ENCODE results near the gene UTP11. TPM values are rescaled to one million over a fixed set of nuclear protein-coding genes. Genes with fewer than 3 reads are reported as not detected.

Gene UTP11
- total RNA-seq, 1 experiment from 2014 or later = 48.1 TPM

- H3K27ac ChIP-seq (ENCODE audit: low read length) = no peak overlapping the region
- CTCF ChIA-PET = no interaction called here
- peak overlapping the region; percentile 78 for H3K4me2 ChIP-seq (ENCODE audit: low read length)
- peak overlapping the region; percentile 79 for H2AFZ ChIP-seq (ENCODE audit: low read length)
- ATAC-seq (no peak), DNase-seq (no peak)
- no peak overlapping the region; the same call in 1 of the 2 replicates for H3K4me3 ChIP-seq (ENCODE audit: low read length)
- H3K9ac ChIP-seq (ENCODE audit: low read length) = no peak overlapping the region
- peaks cover 15% of the 10 kb centered on the region; the same call in 1 of the 2 replicates for H3K79me2 ChIP-seq (ENCODE audit: low read length)
- intact Hi-C loops (cut with micrococcal nuclease) = no loop called here
- TF ChIP-seq EZH2phosphoT487 (IDR thresholded peaks at IDR 0.05; ENCODE audit: borderline replicate concordance, low read length) (no peak), EZH2 (IDR thresholded peaks at IDR 0.05; ENCODE audit: low read length, unreplicated experiment) (no peak), CTCF (conservative IDR thresholded peaks at IDR 0.05; ENCODE audit: low read depth, low read length) (no peak)
- POLR2A ChIA-PET (ENCODE audit: unreplicated experiment) = no interaction called here
- H3K36me3 ChIP-seq (ENCODE audit: low read depth, low read length) = no peaks in the 10 kb centered on the region
- H3F3A ChIP-seq (ENCODE audit: low read length, unreplicated experiment) = no peaks in the 10 kb centered on the region
- peaks cover 13% of the 10 kb centered on the region for H3K4me1 ChIP-seq (ENCODE audit: insufficient read depth, low read length)
- no peaks in the 10 kb centered on the region for H3K9me2 ChIP-seq (replicated peaks; ENCODE audit: low read length)
- H4K20me1 ChIP-seq (ENCODE audit: low read length) = no peaks in the 10 kb centered on the region
- no TSS peak for BruUV-seq (replicated peaks)
- H3K9me3 ChIP-seq (ENCODE audit: low read length) = no peaks in the 10 kb centered on the region
- no peaks in the 10 kb centered on the region for H3K27me3 ChIP-seq (ENCODE audit: low read length)
Observed at GRCh38 chr1:38006008-38006828, 6.3 kb upstream of the UTP11 start.

GRCh38 chr1:38009088-38009840, 3.3 kb upstream of the UTP11 start:
- H3K27ac ChIP-seq (ENCODE audit: low read length) = no peak overlapping the region
- ChIA-PET CTCF (no interaction called here), POLR2A (ENCODE audit: unreplicated experiment) (no interaction called here)
- DNase-seq = no peak
- no peaks in the 10 kb centered on the region for H3K9me3 ChIP-seq (ENCODE audit: low read length)
- H4K20me1 ChIP-seq (ENCODE audit: low read length) = 0 out of 2 replicates have a peak, but pooled peaks cover 4% of the 10 kb centered on the region
- H3K79me2 ChIP-seq (ENCODE audit: low read length) = peaks cover 23% of the 10 kb centered on the region
- H3K9ac ChIP-seq (ENCODE audit: low read length) = no peak overlapping the region
- no peak overlapping the region for H2AFZ ChIP-seq (ENCODE audit: low read length)
- BruUV-seq (replicated peaks) = no TSS peak
- no peak for ATAC-seq
- no peaks in the 10 kb centered on the region for H3F3A ChIP-seq (ENCODE audit: low read length, unreplicated experiment)
- no peaks in the 10 kb centered on the region for H3K27me3 ChIP-seq (ENCODE audit: low read length)
- no peak overlapping the region for H3K4me3 ChIP-seq (ENCODE audit: low read length)
- no peaks in the 10 kb centered on the region for H3K9me2 ChIP-seq (replicated peaks; ENCODE audit: low read length)
- no peak for TF ChIP-seq EZH2 (IDR thresholded peaks at IDR 0.05; ENCODE audit: low read length, unreplicated experiment)
- no peak for TF ChIP-seq CTCF (conservative IDR thresholded peaks at IDR 0.05; ENCODE audit: low read depth, low read length)
- no peak for TF ChIP-seq EZH2phosphoT487 (IDR thresholded peaks at IDR 0.05; ENCODE audit: borderline replicate concordance, low read length)
- no peaks in the 10 kb centered on the region for H3K36me3 ChIP-seq (ENCODE audit: low read depth, low read length)
- H3K4me2 ChIP-seq (ENCODE audit: low read length) = no peak overlapping the region
- H3K4me1 ChIP-seq (ENCODE audit: insufficient read depth, low read length) = peaks cover 11% of the 10 kb centered on the region
- intact Hi-C loops (cut with micrococcal nuclease) = no loop called here

- intact Hi-C loops (cut with micrococcal nuclease) = no loop called here
Observed at GRCh38 chr1:38009841-38010180, 2.7 kb upstream of the UTP11 start.

More at GRCh38 chr1:38009841-38010180, 2.7 kb upstream of the UTP11 start:
- H3K27ac ChIP-seq (ENCODE audit: low read length) = no peak overlapping the region
- no peak overlapping the region for H3K9ac ChIP-seq (ENCODE audit: low read length)
- ChIA-PET CTCF (no interaction called here), POLR2A (ENCODE audit: unreplicated experiment) (no interaction called here)
- H3K79me2 ChIP-seq (ENCODE audit: low read length) = peaks cover 23% of the 10 kb centered on the region
- no TSS peak for BruUV-seq (replicated peaks)
- no peak overlapping the region for H3K4me3 ChIP-seq (ENCODE audit: low read length)
- ATAC-seq = no peak
- DNase-seq = no peak
- H4K20me1 ChIP-seq (ENCODE audit: low read length) = 0 out of 2 replicates have a peak, but pooled peaks cover 4% of the 10 kb centered on the region
- H3F3A ChIP-seq (ENCODE audit: low read length, unreplicated experiment) = no peaks in the 10 kb centered on the region
- no peaks in the 10 kb centered on the region for H3K9me2 ChIP-seq (replicated peaks; ENCODE audit: low read length)
- H3K27me3 ChIP-seq (ENCODE audit: low read length) = no peaks in the 10 kb centered on the region
- H3K4me1 ChIP-seq (ENCODE audit: insufficient read depth, low read length) = peaks cover 6% of the 10 kb centered on the region
- no peaks in the 10 kb centered on the region for H3K9me3 ChIP-seq (ENCODE audit: low read length)
- no peaks in the 10 kb centered on the region for H3K36me3 ChIP-seq (ENCODE audit: low read depth, low read length)
- TF ChIP-seq CTCF (conservative IDR thresholded peaks at IDR 0.05; ENCODE audit: low read depth, low read length) = no peak
- TF ChIP-seq EZH2 (IDR thresholded peaks at IDR 0.05; ENCODE audit: low read length, unreplicated experiment) = no peak
- no peak for TF ChIP-seq EZH2phosphoT487 (IDR thresholded peaks at IDR 0.05; ENCODE audit: borderline replicate concordance, low read length)
- H3K4me2 ChIP-seq (ENCODE audit: low read length) = no peak overlapping the region
- H2AFZ ChIP-seq (ENCODE audit: low read length) = no peak overlapping the region
